Skeletal muscle cell (primary cell): Measurements from ENCODE around the gene LRRC71.

Source experiments
- DNase-seq: peaks from one replicate; pipeline ENCODE4 v3.0.0-alpha.2; 2010; ENCODE audit warnings: low read depth
- H3K4me3 ChIP-seq: 2 replicates; pipeline ENCODE4 v1.5.1; 2011; ENCODE audit warnings: low read depth, mild to moderate bottlenecking, control low read depth, low read length, moderate library complexity

The LRRC71 gene

GRCh38 chr1:156969496-156969895 lies 49.1 kb downstream of the LRRC71 start:
- DNase-seq, result no peak
- no peak overlapping the region for H3K4me3 ChIP-seq

GRCh38 chr1:156970017-156970416 lies 49.6 kb downstream of the LRRC71 start:
- H3K4me3 ChIP-seq, result no peak overlapping the region
- DNase-seq, result no peak

GRCh38 chr1:156973417-156973816 lies 53.0 kb downstream of the LRRC71 start:
- H3K4me3 ChIP-seq, result no peak overlapping the region
- no peak for DNase-seq

DNA sequence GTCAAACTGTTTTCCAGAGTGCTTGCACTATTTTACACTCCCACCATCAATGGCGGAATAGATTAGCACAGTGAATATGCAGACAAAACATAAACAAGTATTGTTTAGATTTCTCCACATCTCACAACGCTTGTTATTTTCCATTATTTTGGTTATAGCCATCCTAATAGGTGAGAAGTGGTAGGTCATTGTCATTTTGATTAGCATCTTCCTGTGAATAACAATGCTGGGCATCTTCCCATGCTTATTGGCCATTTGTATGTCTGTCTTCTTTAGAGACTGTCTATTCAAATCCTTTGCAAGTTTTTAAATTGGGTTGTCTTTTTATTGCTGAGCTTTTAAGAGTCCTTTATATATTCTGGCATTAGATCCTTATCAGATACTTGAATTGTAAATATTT lies 54.7 kb downstream of the LRRC71 start:
- no peak overlapping the region for H3K4me3 ChIP-seq
- no peak for DNase-seq

GRCh38 chr1:156980551-156980950 lies 60.1 kb downstream of the LRRC71 start:
- DNase-seq, result no peak
- no peak overlapping the region for H3K4me3 ChIP-seq
